Stimulated activated CD4-positive, alpha-beta T cell treated with anti-CD3 and anti-CD28 coated beads, Interleukin-4, amount 100 ng/mL, for 24 hours (primary cell): ENCODE results near the gene RAB11FIP4.

Experiments
- DNase-seq: peaks from one replicate; pipeline ENCODE4 v3.0.0-alpha.2; 2020

RAB11FIP4 gene

DNA sequence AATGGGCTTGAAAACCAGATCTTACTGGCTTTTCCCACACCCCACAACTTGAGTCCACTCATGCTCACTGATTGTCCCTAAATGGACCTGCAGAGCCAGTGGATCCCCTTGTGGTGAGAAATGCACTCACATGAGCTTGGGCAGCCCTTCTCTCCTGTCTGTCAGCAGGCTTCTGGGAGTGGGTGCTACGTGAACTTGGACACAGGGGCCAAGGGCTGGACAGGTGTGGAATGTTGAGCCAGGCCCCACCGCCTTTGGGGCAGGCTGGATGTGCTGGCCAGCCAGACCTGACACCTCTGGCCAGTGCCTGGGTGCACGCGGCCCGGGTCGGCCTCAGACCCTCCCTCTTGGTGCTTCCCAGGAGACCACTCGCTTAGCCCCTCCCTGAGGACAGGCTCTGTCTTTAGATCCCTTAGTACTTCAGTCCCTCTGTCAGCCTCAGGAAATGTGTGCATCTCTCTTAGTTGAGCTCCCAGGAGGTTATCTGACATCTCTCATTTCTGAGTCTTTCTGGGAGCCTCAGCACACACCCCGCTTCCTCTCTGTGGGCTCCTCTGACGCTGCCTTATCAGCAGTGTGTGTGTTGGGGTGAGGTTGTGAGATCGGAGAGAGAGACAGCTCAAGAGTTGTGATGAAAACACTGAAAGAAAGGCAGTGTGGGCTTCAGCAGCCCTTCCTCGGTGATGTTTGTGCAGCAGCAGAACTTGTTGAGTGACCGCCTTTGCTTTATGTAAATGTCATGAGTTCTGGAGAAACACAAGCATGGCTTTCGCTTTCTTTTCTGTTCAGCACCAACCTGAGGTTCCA, 117.0 kb downstream of the RAB11FIP4 start:
- peak; percentile 68 for DNase-seq

GRCh38 chr17:31509095-31509804, 117.8 kb downstream of the RAB11FIP4 start:
- DNase-seq = peak; percentile 30

- DNase-seq = no peak
Measured at GRCh38 chr17:31509805-31510177, 118.3 kb downstream of the RAB11FIP4 start.

- DNase-seq = no peak
Measured at GRCh38 chr17:31510308-31511194, 119.1 kb downstream of the RAB11FIP4 start.

GRCh38 chr17:31511195-31511578, 119.7 kb downstream of the RAB11FIP4 start:
- DNase-seq = no peak

- no peak for DNase-seq
Measured at GRCh38 chr17:31511580-31511979, 120.1 kb downstream of the RAB11FIP4 start.

DNA sequence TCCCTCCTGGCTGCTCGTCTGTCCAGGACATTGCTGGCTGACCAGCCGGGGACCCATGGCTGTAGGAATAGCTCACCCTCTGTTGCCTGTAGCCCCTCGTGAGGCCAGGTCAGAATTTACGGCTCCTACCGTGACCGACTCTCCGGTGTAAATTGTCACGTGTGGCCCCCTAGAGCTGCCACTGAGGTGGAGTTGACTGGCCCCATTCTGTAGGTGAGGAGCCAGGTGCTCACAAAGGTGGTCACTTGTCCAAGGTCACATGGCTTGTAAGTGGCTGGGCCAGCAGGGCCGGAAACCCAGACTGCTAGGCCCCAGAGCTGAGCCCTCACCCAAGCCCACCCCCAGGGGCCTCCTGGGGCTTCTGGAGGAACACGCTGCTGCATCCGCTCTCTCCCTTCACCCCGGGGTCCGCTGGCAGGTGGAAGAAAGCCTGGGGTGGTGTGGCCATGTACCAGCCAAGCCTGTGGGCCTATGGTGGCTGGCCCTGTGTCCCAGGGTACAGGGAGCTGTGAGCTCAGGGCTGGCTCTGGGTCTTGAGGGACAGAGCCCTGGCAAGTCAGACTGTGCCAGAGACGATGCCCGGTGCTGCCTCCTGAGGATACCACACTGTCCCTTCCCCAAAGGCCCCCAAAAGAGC, 120.7 kb downstream of the RAB11FIP4 start:
- DNase-seq = no peak

- no peak for DNase-seq
Measured at GRCh38 chr17:31512796-31513195, 121.3 kb downstream of the RAB11FIP4 start.

- DNase-seq = no peak
Measured at GRCh38 chr17:31513731-31514427, 122.4 kb downstream of the RAB11FIP4 start.

DNA sequence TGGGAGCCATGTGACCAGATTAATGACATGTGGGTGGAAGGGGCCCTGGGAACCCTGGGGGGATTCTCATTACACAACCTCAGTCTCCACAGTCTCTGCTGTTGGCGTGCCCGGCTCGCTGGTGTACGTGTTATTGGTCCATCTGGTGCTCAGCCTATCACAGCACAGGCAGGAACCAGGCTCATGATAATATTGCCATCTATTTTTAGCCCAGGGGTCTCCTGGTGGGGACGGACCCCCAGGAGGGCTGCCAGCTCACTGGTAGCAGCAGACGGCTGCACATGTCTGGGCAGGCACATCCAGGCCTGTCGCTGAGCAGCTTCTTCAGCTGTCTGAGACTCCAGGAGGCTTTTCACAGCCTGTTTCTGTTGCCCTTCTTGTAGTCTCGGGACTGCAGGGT, 123.8 kb downstream of the RAB11FIP4 start:
- DNase-seq = no peak

GRCh38 chr17:31517524-31517923, 126.0 kb downstream of the RAB11FIP4 start:
- DNase-seq = no peak

- DNase-seq = no peak
Measured at GRCh38 chr17:31518478-31518877, 127.0 kb downstream of the RAB11FIP4 start.

DNA sequence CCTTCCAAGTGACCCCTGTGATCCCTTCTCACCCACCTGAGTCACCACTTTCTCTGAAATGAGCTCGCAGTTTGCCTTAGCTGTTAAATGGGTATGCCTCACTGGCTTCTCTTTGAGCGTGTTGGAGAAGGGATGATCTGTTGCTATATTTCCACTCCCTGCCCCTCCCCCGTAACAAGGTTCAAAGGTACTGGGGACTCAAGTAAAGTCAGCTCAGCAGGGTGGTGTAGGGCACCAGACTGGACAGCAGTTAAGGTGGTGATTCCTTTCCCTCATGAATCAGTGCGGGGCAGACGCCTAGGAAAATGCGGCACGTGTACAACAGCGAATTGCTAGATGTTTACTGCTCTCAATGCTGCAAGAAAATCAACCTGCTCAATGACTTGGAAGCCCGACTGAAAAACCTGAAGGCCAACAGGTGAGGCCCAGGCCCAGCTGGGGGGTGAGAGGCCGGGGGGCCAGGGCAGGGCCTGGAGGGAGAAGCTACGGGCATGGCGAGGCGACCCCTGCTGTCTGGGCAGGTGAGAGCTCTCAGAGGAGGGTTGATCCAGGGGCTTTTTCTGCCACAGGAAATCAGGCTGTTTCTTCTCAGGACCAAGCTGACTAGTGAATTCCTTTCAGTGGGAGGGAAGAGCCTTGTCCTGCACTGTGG, 130.3 kb downstream of the RAB11FIP4 start:
- DNase-seq = no peak

DNA sequence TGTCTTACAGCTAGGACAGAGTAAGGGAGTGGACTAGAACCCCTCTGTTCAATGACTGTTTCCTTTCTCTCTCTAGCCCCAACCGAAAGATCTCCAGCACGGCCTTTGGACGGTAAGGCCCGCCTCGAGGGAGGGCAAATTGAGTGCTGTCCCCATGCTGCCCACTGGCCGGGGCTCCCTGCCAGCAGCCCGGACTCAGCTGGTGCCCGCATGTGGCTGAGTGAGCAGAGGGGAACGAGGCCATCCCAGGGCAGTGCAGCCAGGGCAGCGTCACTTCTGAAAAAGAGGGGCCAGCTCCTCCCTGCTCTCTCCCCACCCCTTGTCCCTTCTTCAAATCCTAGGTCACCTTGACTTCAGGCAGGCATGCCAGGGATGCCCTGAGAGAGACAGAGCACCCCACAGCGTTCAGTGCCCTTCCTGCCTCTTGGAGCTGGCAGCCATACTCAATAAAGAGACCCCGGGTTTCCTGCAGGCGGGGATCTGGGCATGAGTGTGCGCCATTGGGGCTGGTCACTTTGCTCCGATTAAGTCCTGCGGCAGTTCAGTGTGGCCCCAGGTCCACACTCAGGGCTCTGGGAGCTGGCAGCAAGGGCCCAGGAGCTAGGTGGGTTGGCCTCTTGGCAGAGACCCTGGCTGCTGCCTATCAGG, 130.9 kb downstream of the RAB11FIP4 start:
- no peak for DNase-seq

DNA sequence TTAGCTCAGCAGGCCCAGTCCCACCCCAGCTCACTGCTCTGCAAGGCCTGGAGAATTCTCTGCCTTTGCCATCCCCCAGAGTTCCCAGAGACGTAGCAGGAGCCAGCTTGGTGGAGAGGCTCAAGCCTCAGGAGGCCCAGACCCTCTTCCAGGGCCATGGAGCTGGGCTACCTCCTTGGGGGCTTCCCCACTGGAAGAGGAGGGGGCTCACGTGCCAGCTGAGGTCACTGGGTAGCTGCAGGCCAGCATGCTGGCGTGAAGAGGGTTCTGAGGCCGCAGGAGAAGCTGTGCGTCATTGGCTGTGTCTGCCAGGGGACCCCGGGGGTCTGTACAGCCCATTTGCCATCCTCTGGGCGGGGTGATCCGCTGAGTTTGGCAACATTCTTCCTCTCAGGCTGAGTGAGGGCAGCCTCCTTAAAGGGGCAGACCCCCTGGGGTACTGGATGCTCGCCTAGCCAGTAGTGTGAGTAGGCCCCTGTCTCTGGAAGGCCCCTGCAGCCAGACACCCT, 131.6 kb downstream of the RAB11FIP4 start:
- DNase-seq = no peak

DNA sequence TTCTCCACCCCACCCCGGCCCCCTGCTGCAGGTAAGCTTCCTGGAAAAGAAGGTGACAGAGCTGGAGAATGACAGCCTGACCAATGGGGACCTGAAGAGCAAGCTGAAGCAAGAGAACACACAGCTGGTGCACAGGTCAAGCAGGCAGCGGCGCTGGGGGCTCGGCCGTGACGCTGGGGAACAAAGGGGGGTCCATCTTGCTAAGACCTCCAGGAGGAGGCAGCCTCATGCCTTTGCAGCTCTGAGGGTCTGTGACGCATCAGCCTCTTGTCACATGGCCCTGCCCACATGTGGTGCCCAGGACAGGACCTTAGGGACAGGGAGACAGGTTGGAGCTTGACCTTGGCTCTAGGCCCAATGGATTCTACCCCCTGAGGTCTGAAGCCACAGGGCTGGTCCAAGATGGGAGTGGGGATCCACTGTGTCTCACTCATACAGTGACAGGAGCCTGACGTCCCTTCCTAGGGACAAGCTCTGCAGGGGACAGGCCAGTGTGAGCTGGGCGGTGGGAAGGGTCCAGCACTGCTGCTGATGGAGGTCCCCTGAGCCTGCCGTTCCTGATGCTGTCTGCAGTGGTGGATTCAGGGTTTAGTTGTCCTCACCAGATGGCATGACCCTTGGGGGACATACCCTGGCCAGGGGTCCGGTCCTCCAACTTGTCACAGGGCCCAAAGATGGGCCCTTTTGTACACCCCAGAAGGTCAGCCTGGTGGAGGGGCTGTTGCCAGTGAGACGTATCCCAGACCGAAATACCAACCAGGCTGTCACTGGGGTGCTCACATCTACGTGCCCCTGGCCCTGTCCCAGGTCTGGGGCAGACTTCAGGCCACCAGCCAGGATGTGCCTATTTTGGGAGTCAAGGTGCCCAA, 132.6 kb downstream of the RAB11FIP4 start:
- no peak for DNase-seq

DNA sequence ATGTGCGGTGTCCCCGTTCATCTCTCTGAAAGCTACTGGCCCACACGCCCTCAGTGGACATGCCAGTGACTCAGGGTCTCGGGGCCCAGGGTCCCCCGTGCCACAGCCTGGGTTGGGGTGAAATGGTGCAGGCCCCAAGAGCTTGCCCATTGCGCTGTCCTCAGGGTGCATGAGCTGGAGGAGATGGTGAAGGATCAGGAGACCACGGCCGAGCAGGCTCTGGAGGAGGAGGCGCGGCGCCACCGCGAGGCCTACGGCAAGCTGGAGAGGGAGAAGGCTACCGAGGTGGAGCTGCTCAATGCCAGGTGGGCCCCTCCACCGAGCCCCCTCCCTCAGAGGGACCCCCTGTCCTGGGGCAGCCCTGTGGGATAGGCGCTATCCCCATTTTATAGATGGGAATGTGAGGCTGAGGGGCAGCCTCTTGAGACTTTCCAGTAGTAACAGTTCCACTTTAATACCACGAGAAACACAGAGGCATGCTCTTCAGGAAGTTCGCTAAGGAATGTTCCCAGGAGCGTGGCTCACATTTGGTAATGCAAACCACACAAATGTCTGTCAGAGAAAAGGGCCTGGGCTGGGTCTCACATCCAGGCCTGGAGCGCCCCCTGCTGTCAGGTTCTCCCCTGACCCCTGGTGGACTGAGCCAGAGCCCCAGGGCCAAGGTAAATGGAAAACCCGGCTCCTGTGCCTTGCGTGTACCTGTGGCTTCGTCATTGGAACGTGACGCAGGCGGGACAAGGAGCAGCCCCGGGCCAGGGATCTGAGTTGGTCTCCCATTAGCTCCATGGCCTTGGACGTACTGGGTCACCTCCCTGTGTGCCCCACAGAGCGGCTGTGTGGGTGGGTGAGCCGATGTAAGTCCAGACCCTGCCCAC, 133.7 kb downstream of the RAB11FIP4 start:
- DNase-seq = peak; percentile 93

DNA sequence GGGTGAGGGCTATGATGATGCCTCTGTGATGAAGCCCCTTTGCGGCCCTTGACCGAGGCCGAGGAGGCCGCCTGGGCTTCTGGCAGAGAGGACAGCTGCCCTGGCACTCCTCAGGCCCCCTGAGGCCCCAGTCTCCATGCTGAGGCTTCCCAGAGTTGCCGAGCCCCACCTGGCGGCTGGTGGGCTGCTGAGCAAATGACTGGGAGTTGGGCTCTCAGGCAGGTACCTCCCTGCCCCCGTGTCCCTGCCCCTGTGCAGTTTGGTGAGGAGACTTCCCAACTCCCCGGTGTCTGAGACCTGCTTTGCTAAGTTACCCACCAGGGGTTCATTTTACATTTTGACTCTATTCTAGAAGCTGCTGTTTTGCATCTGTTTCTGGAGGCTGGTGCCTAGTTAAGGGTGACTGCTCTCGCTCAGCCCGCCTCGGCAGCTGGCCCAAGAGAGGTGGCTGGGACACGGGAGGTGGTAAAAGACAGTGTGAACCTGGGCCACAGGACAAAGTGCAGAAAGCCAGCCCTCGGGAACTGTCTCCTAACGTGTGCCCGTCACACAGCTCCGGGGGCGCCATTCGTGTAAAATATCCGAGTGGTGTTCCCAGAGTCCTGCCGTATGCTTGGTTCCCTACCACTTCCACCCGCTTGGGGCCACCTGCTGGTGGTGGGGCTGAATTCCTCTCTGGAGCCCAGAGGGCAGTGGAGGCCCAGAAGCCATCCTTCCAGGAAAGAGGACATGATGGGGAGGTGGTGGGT, 134.5 kb downstream of the RAB11FIP4 start:
- DNase-seq = no peak
